Lower lobe of right lung (tissue), 2 donors: ENCODE measurements around the gene ZNF625. TPM values are rescaled to one million over a fixed set of nuclear protein-coding genes. Genes with fewer than 3 reads are reported as not detected.
A peak's percentile ranks its signal among the peaks of the same experiment; 100 is the strongest.

ENCODE experiments used
- ATAC-seq, 2 donors: fragments of 200-7000 bp; cut with Tn5 transposase; one replicate each; pipeline ENCODE4 v1.9.1; 2020 to 2022; ENCODE audit warnings: mild to moderate bottlenecking in 2 of 2, moderate library complexity in 2 of 2
- DNase-seq: peaks from one replicate; pipeline ENCODE4 v3.0.0-alpha.2; 2020
- H3K27ac ChIP-seq: fragments of 200-600 bp; one replicate; pipeline ENCODE4 v1.8.0; 2022
- H3K27me3 ChIP-seq: fragments of 200-600 bp; one replicate; pipeline ENCODE4 v1.8.0; 2022; ENCODE audit warnings: low read depth
- H3K36me3 ChIP-seq: fragments of 200-600 bp; one replicate; pipeline ENCODE4 v1.8.0; 2022; ENCODE audit warnings: mild to moderate bottlenecking
- H3K4me1 ChIP-seq: fragments of 200-600 bp; one replicate; pipeline ENCODE4 v1.8.0; 2022
- H3K4me3 ChIP-seq: fragments of 200-600 bp; one replicate; pipeline ENCODE4 v1.8.0; 2022; ENCODE audit warnings: mild to moderate bottlenecking
- H3K9me3 ChIP-seq: fragments of 200-600 bp; one replicate; pipeline ENCODE4 v1.8.0; 2022
- intact Hi-C: fragments of 100-400 bp; cut with DNase I; formaldehyde crosslinking; loops from one replicate; pipeline ENCODE4 v1.11.0; 2022
- total RNA-seq: library from RNA; stranded (reverse); fragmentation: NEBNext Ultra II Directional; extraction: Animal tissue kit (Norgen Biotek cat#: 25700); gene quantifications from one replicate; pipeline ENCODE4 v1.2.1, GENCODE V29; 2021
- TF ChIP-seq, protein P1 (sequence below): fragments of 200-600 bp; IDR thresholded peaks from one replicate; pipeline ENCODE4 v1.8.0; 2022; ENCODE audit warnings: antibody characterized with exemption, mild to moderate bottlenecking
- donor health status: DM: no; HTN: yes; CAD: no; lungs with severe emphysema.

ZNF625 gene
- total RNA-seq, 1 donor from 2014 or later, result 8.4 TPM

DNA sequence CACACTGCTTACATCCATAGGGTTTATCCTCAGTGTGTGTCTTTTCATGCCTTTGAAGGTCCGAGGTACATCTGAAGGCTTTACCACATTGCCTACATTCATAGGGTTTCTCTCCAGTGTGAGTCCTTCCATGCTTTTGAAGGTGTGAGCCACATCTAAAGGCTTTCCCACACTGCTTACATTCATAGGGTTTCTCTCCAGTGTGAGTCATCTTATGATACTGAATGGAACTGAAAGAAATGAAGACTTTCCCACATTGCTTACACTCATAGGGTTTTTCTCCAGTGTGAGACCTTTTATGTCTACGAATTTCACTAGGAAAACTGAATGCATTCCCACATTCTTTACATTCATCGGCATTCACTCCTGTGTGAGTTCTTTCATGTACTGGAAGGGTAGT, 23.5 kb downstream of the ZNF625 start:
- Histone ChIP-seq H3K36me3 (peaks cover 47% of the 10 kb centered on the region), H3K4me3 (no peak overlapping the region), H3K27me3 (no peaks in the 10 kb centered on the region), H3K4me1 (no peaks in the 10 kb centered on the region), H3K27ac (no peak overlapping the region), H3K9me3 (peaks cover 41% of the 10 kb centered on the region)
- intact Hi-C loops, result no loop called here
- TF ChIP-seq, protein P1, sequence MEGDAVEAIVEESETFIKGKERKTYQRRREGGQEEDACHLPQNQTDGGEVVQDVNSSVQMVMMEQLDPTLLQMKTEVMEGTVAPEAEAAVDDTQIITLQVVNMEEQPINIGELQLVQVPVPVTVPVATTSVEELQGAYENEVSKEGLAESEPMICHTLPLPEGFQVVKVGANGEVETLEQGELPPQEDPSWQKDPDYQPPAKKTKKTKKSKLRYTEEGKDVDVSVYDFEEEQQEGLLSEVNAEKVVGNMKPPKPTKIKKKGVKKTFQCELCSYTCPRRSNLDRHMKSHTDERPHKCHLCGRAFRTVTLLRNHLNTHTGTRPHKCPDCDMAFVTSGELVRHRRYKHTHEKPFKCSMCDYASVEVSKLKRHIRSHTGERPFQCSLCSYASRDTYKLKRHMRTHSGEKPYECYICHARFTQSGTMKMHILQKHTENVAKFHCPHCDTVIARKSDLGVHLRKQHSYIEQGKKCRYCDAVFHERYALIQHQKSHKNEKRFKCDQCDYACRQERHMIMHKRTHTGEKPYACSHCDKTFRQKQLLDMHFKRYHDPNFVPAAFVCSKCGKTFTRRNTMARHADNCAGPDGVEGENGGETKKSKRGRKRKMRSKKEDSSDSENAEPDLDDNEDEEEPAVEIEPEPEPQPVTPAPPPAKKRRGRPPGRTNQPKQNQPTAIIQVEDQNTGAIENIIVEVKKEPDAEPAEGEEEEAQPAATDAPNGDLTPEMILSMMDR, result no peak
- ATAC-seq (no peak), DNase-seq (no peak)

DNA sequence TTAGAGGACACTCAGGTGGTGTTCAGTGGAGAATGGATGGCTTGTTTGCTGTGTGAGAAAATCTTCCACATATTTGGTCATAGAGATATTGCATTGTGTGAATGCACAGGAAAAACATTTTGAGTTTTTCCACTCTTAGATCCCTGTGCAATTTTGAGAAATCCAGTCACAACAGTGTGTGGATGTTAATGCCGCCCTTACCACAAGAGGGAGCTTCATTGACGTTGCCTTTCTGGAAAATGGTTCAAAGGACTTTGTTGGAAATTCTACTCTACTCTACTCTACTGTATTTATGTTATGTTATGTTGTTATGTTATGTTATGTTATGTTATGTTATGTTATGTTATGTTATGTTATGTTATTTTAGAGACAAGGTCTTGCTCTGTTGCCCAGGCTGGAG, 29.8 kb downstream of the ZNF625 start:
- H3K4me1 ChIP-seq, result no peaks in the 10 kb centered on the region
- no peak for DNase-seq
- no peak for ATAC-seq
- TF ChIP-seq, protein P1, result peak; percentile 56
- H3K4me3 ChIP-seq, result no peak overlapping the region
- H3K36me3 ChIP-seq, result no peaks in the 10 kb centered on the region
- H3K27me3 ChIP-seq, result no peaks in the 10 kb centered on the region
- no peak overlapping the region for H3K27ac ChIP-seq
- intact Hi-C loops, result no loop called here
- H3K9me3 ChIP-seq, result peaks cover 13% of the 10 kb centered on the region

DNA sequence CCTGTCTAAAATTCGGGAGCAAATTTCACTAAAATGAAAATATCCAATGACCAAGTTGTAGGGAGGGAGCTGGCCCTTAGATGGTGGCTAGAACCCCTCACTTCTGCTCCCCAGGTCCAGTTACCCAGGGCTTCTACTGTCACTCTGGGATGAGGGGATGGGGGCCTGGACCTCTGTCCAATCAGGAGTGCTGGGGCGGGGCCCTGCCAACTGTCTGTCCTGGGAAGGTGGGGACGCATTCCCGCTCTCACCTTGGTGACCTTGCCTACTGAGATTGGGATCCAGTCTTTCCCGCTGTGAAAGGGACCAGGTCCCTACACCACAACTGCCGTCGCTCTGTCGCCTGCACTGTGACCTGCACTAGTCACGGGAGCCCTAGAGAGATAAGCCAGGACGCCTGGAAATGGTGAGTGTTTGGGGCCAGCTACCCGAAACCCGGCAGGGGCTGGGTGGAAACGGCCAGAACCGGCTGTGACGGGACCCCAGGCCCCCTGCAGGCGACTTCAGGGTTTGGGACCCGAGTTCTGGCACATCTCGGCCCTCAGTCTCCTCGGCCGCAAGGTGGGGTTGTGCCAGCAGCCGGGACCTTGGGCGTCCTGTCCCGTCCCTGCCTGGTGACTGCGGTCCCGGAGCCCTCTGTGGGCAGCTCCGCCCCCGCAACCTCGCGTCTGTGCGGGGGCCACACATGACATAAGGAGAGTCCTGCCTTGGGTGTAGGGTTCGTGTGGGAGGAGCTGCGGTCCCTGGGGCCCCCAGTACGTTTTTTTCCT, 39.1 kb downstream of the ZNF625 start:
- TF ChIP-seq, protein P1, result no peak
- no peak overlapping the region for H3K27ac ChIP-seq
- no peak overlapping the region for H3K4me3 ChIP-seq
- no peaks in the 10 kb centered on the region for H3K27me3 ChIP-seq
- ATAC-seq (no peak), DNase-seq (no peak)
- no peaks in the 10 kb centered on the region for H3K36me3 ChIP-seq
- peaks cover 4% of the 10 kb centered on the region for H3K9me3 ChIP-seq
- intact Hi-C loops, result no loop called here
- H3K4me1 ChIP-seq, result no peaks in the 10 kb centered on the region

DNA sequence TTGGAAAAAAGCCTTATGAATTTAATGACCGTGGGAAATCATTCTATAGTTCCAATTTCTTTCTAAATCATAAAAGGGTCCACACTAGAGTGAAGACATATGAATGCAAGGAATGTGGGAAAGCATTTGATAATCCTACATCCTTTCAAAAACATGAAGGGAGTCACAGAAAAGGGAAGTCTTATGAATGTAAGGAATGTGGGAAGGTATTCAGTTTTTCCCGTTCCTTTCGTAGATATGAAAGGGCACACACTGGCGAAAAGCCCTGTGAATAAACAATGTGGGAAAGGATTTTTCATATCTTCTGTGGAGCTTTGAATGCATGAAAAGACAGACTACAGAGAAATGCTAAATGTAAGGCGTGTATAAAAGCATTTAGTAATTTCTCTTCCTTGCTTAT, 43.4 kb downstream of the ZNF625 start:
- intact Hi-C loops, result no loop called here
- no peaks in the 10 kb centered on the region for H3K4me1 ChIP-seq
- peaks cover 21% of the 10 kb centered on the region for H3K9me3 ChIP-seq
- ATAC-seq, result no peak
- no peak overlapping the region for H3K4me3 ChIP-seq
- peaks cover 12% of the 10 kb centered on the region for H3K36me3 ChIP-seq
- no peak overlapping the region for H3K27ac ChIP-seq
- TF ChIP-seq, protein P1, result no peak
- H3K27me3 ChIP-seq, result no peaks in the 10 kb centered on the region
- DNase-seq, result no peak

DNA sequence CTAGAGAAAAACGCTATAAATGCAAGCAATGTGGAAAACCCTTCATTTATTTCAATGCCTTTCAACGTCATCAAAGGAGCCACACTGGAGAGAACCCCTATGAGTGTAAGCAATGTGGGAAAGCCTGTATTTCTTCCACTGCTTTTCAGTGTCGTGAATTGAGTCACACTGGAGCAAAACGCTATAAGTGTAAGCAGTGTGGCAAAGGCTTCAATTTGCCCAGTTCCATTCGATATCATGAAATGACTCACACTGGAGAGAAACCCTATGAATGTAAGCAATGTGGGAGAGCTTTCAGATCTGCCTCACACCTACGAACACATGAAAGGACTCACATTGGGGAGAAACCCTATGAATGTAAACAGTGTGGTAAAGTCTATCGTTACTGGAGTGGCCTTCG, 43.8 kb downstream of the ZNF625 start:
- Histone ChIP-seq H3K27ac (no peak overlapping the region), H3K4me3 (no peak overlapping the region), H3K4me1 (no peaks in the 10 kb centered on the region), H3K9me3 (peaks cover 21% of the 10 kb centered on the region), H3K27me3 (no peaks in the 10 kb centered on the region), H3K36me3 (peaks cover 12% of the 10 kb centered on the region)
- no peak for ATAC-seq
- DNase-seq, result no peak
- TF ChIP-seq, protein P1, result no peak
- intact Hi-C loops, result no loop called here
